Subcutaneous abdominal adipose tissue (tissue), 5 donors: ENCODE results near the gene RNF5.
A peak's percentile ranks its signal among the peaks of the same experiment; 100 is the strongest.

ENCODE experiments used
- H3K27ac ChIP-seq: one replicate; pipeline ENCODE4 v1.7.0; 2013; ENCODE audit warnings: low read depth, mild to moderate bottlenecking, inconsistent platforms, low read length, moderate library complexity
- H3K27me3 ChIP-seq, 5 donors: one replicate each; pipeline ENCODE4 v1.7.0; 2013; ENCODE audit warnings: low read length in 5 of 5, inconsistent platforms in 1 of 5; ENCODE audit not compliant: control insufficient read depth in 5 of 5, insufficient read depth in 4 of 5
- H3K36me3 ChIP-seq, 5 donors: one replicate each; pipeline ENCODE4 v1.7.0; 2013; ENCODE audit warnings: low read length in 5 of 5; ENCODE audit not compliant: control insufficient read depth in 5 of 5, insufficient read depth in 5 of 5
- H3K4me1 ChIP-seq, 5 donors: one replicate each; pipeline ENCODE4 v1.7.0; 2013; ENCODE audit warnings: low read length in 5 of 5, mild to moderate bottlenecking in 3 of 5, moderate library complexity in 1 of 5; ENCODE audit not compliant: control insufficient read depth in 5 of 5, insufficient read depth in 5 of 5
- H3K4me3 ChIP-seq, 5 donors: one replicate each; pipeline ENCODE4 v1.7.0; 2013; ENCODE audit warnings: low read length in 5 of 5, low read depth in 1 of 5
- H3K9ac ChIP-seq, 5 donors: one replicate each; pipeline ENCODE4 v1.7.0; 2013; ENCODE audit warnings: low read length in 5 of 5, mild to moderate bottlenecking in 4 of 5, moderate library complexity in 3 of 5
- H3K9me3 ChIP-seq, 5 donors: one replicate each; pipeline ENCODE4 v1.7.0; 2013; ENCODE audit warnings: low read length in 5 of 5; ENCODE audit not compliant: control insufficient read depth in 5 of 5
- donor health status: healthy.
- donor health status: healthy.
- donor health status: healthy.
- donor health status: healthy.
- donor health status: healthy.

Gene RNF5

DNA sequence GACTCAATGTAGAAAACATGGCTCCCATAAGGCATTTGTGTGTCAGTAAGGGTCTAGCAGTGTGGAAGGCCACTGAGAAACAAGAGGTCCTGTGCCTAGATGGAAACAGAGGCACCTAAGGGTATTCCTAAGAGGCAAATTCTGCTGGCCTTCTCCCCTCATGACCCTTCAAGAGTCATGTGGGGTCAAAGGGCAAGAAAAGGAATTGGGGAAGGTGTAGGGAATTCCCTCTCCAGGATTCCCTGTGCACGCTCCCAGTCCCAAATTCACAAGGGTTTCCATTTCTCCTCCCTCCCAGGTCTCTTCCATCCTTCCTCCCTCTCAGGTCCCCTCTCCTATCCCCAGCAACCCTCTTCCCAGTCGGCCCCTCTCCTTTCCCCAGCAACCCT lies 2.9 kb upstream of the RNF5 start:
- Histone ChIP-seq H3K4me1 (peaks cover 14 to 59% (median 46%) of the 10 kb centered on the region in 5 donors), H3K4me3 (peak overlapping the region; percentile 76 to 93 (median 85)), H3K27me3 (no peaks in the 10 kb centered on the region), H3K9me3 (no peaks in the 10 kb centered on the region), H3K36me3 (peaks cover 0 to 17% (median 11%) of the 10 kb centered on the region in 5 donors), H3K27ac (peak overlapping the region; percentile 93), H3K9ac (peak overlapping the region; percentile 32 to 97 (median 88))

DNA sequence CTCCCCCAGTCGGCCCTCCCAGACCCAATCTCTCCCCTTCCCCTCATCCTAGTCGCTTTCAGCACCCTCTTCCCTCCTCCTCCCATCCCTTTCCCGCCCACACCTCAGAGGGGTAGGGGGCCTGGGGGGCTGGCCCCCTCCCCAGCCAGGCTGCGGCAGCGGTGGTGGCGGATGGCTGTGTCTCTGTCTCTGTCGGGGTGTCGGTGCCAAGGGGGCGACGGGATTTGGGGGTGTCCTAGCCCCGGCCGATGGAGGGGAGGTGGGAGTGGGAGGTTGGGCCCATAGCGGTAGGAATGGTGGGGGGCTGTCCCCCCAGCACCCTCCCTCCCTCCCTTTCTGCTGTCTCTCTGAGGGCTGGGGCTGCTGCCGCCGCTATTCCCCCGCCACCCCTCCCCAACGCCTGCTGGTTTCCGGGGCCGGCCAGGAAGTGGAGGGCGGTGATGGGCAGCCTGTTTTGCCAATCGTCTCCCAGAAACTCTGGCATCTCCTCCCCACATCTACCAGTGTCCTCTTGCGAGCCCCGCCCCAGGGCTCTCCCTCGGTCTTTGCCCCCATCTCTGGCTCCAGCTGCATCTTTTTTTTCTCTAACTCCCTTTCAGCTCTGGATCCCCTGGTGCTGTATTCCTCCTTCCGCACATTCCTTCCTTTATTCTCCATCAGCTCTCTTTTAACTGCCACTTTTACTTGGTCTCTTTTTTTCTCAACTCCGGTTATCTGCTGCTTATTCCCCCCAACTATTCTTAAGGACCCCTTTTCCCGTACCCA lies 2.3 kb upstream of the RNF5 start, which contains the start of gene AGPAT1:
Gene AGPAT1 (minus strand): TSS at position 374 of the 765 bp plus-strand sequence. CDS start 4,588 bp downstream, outside the sequence.
- H3K27me3 ChIP-seq: no peaks in the 10 kb centered on the region
- H3K36me3 ChIP-seq: peaks cover 0 to 14% (median 8%) of the 10 kb centered on the region in 5 donors
- peak within 1 kb of the TSS; percentile 32 to 97 (median 88) for H3K9ac ChIP-seq
- peak within 1 kb of the TSS; percentile 76 to 93 (median 85) for H3K4me3 ChIP-seq
- H3K27ac ChIP-seq: peak within 1 kb of the TSS; percentile 93
- no peaks in the 10 kb centered on the region for H3K9me3 ChIP-seq
- H3K4me1 ChIP-seq: peaks cover 14 to 59% (median 46%) of the 10 kb centered on the region in 5 donors

DNA sequence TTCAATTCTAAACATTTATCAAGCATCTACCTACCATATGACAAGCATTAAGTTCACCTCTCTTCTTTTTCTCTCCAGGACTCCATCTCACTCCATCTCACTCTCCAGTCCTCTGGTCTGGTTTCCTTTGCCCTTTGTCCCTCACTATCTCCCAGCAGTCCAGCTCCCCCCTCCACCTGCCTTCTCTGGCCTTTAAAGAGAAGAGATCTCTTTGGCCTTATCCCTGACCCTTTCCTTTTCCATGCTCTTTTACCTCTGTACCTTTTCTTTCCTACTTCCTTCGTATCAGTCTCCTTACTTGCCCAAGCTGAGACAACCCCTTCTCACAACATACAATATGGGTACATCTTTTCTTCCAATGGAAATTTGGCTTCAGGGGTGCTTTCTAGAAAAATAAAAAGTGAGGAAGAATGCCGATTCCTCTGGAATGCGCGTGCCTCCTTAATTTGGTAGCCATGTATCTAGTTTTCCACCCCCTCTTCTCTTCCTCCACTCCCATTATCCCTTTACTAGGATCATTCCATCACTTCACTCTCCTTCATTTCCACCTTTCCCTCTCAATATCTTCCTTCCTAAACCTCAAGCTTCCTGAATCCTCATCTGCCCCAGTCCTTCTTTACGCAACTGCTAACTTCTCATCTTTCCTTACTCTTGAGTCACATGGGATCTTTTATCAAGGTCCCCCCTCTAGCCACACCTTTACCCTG lies 1.6 kb upstream of the RNF5 start:
- peaks cover 0 to 16% (median 11%) of the 10 kb centered on the region in 5 donors for H3K36me3 ChIP-seq
- H3K9me3 ChIP-seq: no peaks in the 10 kb centered on the region
- H3K27me3 ChIP-seq: no peaks in the 10 kb centered on the region
- H3K9ac ChIP-seq: peak overlapping the region; percentile 11 to 70 (median 57)
- H3K27ac ChIP-seq: peak overlapping the region; percentile 93
- peak overlapping the region; percentile 65 to 93 (median 81) for H3K4me3 ChIP-seq
- peaks cover 14 to 59% (median 46%) of the 10 kb centered on the region in 5 donors for H3K4me1 ChIP-seq

DNA sequence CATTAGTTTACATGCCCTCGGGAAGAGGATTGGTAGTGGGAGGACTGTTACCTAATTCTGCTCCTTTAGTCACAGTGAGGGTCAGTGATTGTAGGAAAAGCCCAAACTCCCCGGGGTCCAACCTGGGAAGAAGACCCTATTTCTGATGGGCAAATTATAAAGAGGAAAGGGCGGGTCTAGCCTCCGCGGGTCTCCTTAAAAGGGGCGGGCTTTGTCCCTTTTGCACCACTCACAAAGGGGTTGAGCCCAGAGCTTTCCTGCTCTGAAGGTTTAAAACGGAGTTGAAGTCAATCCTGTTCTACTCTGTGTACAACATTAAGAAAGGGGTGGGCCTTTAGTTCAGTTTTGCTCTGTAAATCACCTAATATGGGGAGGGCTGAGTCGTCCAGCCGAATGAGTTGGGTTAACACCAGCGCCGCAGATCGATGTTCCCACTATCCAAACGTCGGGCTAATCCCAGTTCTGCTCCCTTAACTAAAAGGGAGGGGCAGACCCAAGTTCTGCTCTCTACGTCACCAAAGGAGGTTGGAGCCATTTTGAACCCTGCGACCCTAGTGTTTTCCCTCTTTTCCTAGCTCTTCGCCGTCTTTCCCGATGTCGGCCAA lies 920 bp upstream of the RNF5 start:
- no peaks in the 10 kb centered on the region for H3K9me3 ChIP-seq

DNA sequence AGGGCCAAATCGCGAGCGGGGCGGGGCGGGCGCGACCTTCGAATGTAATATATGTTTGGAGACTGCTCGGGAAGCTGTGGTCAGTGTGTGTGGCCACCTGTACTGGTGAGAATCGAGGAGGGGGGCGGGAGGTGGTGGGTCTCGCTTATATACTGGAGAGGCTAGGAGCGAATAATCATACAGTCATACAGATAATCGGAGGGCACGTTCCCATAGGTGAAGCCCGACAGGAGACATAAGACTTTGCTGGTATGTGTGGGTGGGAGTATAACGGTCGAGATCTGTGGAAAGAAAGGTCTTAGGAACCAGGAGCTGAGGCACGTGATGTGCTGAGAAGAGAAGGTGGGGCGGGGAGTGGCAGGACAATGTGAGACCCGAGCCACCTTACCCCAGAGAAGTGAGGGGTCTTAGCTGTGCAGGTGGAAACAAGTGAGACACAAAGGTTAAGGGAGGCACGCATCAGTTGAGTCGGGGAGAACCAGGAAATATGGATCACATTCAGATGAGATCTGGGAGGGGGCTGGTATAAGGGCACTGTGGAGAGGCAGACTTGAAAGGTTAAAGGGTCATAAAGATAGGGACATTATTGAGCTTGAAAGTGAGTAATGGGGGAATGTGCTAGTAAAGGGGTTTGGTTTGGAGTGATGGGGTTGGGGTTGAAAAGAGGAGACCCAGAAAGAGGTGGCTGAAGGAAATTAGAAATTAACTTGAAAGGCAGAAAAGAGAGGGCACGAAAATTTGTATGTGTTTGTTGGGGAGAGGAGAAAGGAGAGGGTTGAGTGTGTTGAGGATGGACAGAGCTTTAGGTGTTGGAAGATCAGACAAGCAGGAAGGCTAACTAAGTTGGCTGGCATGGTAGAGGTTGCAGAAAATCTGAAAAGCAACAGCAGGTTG lies 589 bp downstream of the RNF5 start:
- peaks cover 0 to 36% (median 27%) of the 10 kb centered on the region in 5 donors for H3K36me3 ChIP-seq
- H3K9ac ChIP-seq: peak overlapping the region; percentile 66 to 87 (median 79)
- H3K9me3 ChIP-seq: no peaks in the 10 kb centered on the region
- H3K27ac ChIP-seq: peak overlapping the region; percentile 93
- H3K4me1 ChIP-seq: peaks cover 14 to 66% (median 52%) of the 10 kb centered on the region in 5 donors
- H3K4me3 ChIP-seq: peak overlapping the region; percentile 63 to 95 (median 85)
- H3K27me3 ChIP-seq: no peaks in the 10 kb centered on the region

More for the DNA sequence above, 920 bp upstream of the RNF5 start:
- Histone ChIP-seq H3K4me1 (peaks cover 14 to 59% (median 46%) of the 10 kb centered on the region in 5 donors), H3K36me3 (peaks cover 0 to 21% (median 12%) of the 10 kb centered on the region in 5 donors), H3K27ac (peak overlapping the region; percentile 93), H3K27me3 (no peaks in the 10 kb centered on the region), H3K4me3 (peak overlapping the region; percentile 63 to 93 (median 78)), H3K9ac (peak overlapping the region; percentile 56 to 74 (median 63))

DNA sequence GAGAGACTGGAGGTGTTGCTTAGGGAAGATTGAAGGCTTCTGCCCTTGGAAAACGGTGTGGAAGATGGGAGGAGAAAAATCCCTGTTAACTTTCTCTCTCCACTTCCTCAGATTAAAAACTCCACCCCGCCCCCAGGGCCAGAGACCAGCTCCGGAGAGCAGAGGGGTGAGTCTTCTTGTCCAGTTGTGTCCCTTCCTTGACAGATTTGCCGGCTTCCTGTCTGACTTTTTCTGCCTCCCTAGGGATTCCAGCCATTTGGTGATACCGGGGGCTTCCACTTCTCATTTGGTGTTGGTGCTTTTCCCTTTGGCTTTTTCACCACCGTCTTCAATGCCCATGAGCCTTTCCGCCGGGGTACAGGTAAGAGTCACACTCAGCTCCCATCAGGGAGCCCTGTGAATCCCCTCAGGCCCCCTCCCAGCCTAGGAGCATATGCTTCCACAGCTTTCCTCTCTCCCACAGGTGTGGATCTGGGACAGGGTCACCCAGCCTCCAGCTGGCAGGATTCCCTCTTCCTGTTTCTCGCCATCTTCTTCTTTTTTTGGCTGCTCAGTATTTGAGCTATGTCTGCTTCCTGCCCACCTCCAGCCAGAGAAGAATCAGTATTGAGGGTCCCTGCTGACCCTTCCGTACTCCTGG lies 1.7 kb downstream of the RNF5 start:
- Histone ChIP-seq H3K9me3 (no peaks in the 10 kb centered on the region), H3K4me1 (peaks cover 14 to 65% (median 51%) of the 10 kb centered on the region in 5 donors), H3K27me3 (no peaks in the 10 kb centered on the region), H3K27ac (peak overlapping the region; percentile 93), H3K4me3 (peak overlapping the region in 1 of 5 donors; percentile 93), H3K36me3 (peaks cover 0 to 42% (median 28%) of the 10 kb centered on the region in 5 donors), H3K9ac (peak overlapping the region in 1 of 5 donors; percentile 20)

DNA sequence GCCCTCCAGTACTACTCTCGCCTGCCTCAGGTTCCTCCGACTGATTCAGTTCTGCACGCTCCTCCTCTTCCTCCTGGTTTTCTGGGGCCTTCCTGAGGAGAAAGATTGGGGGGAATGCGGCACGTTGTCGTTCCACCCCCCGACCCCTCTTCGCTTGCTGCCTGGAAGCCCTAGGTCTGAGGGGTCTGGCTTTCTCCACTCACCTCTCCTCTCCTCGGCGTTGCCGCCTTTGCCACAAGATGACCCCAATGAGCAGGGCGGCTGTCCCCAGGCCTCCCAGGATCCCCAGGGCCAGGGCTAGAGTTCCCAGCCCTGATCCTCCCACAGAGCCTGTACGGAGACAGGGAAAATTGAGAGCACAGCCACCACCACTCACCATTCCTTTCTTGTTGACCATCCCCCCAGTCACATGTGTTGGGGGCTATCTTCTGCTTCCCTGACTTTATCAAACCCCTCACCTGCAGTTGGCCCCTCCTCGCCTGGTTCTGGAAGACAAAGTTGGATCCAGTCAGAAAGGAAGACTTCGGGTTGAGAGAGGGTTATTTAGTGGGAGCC lies 3.0 kb downstream of the RNF5 start:
- Histone ChIP-seq H3K27ac (no peak overlapping the region), H3K4me3 (no peak overlapping the region), H3K9me3 (no peaks in the 10 kb centered on the region), H3K9ac (no peak overlapping the region), H3K4me1 (peaks cover 10 to 59% (median 45%) of the 10 kb centered on the region in 5 donors), H3K36me3 (peaks cover 0 to 46% (median 28%) of the 10 kb centered on the region in 5 donors), H3K27me3 (no peaks in the 10 kb centered on the region)

DNA sequence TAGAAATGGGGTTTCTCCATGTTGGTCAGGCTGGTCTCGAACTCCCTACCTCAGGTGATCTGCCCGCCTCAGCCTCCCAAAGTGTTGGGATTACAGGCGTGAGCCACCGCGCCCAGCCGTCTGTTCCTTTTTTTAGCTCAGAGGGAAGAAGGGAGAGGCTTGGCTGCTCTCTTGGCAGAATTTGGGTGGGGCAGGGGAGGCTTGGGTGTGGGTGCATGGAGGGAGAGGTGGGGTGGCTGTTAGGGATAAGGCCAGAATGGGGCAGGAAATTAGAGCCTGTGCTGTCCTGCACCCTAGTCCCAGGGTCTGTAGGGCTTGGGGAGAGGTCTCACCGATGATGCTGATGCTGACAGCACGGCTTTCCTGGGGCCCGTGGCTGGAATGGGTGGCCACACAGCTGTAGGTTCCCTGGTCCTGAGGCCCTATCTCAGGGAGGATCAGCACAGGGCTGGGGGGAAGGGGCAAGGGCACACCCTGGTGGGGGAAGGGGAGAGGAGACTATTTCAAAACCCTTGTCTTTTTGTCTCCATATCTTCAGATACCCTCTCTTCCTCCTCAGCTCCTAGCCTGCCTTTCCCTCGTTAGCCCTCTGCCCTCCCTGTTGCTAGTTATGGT lies 3.8 kb downstream of the RNF5 start:
- H3K27ac ChIP-seq: peak overlapping the region; percentile 63
- no peaks in the 10 kb centered on the region for H3K9me3 ChIP-seq
- H3K27me3 ChIP-seq: no peaks in the 10 kb centered on the region
- H3K4me1 ChIP-seq: peaks cover 8 to 59% (median 45%) of the 10 kb centered on the region in 5 donors
- H3K9ac ChIP-seq: peak overlapping the region in 1 of 5 donors; percentile 13
- no peak overlapping the region for H3K4me3 ChIP-seq
- peaks cover 0 to 54% (median 32%) of the 10 kb centered on the region in 5 donors for H3K36me3 ChIP-seq
